ENCODE results near the gene JPT2.

GRCh38 chr16:1631230-1631629 is 46.8 kb upstream of the JPT2 start:
- TF ChIP-seq POLR2A (IDR thresholded peaks at IDR 0.05; ENCODE audit: low read length) (no peak), RNF2 (IDR thresholded peaks at IDR 0.05; ENCODE audit: borderline replicate concordance, low read depth) (no peak), TP53 (CRISPR knock-in tag; IDR thresholded peaks at IDR 0.05) (no peak), NFE2L2 (conservative IDR thresholded peaks at IDR 0.05; ENCODE audit: low read length) (no peak), CTCF (IDR thresholded peaks at IDR 0.05) (no peak), PHF8 (IDR thresholded peaks at IDR 0.05; ENCODE audit: borderline replicate concordance, low read depth) (no peak), EP300 (IDR thresholded peaks at IDR 0.05) (no peak), MAFK (IDR thresholded peaks at IDR 0.05; ENCODE audit: partially characterized antibody) (no peak), BHLHE40 (IDR thresholded peaks at IDR 0.05; ENCODE audit: low read depth, low read length) (no peak), SREBF2 (IDR thresholded peaks at IDR 0.05) (no peak), RAD21 (conservative IDR thresholded peaks at IDR 0.05 in 1 of 2, IDR thresholded peaks at IDR 0.05 in 1 of 2) (no peak), POLR2AphosphoS2 (conservative IDR thresholded peaks at IDR 0.05; ENCODE audit: low read length) (no peak), MYC (IDR thresholded peaks at IDR 0.05; ENCODE audit: borderline replicate concordance, low read length) (no peak)
- TF ChIP-seq, protein P1, sequence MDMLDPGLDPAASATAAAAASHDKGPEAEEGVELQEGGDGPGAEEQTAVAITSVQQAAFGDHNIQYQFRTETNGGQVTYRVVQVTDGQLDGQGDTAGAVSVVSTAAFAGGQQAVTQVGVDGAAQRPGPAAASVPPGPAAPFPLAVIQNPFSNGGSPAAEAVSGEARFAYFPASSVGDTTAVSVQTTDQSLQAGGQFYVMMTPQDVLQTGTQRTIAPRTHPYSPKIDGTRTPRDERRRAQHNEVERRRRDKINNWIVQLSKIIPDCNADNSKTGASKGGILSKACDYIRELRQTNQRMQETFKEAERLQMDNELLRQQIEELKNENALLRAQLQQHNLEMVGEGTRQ (IDR thresholded peaks at IDR 0.05), result no peak
